Vagina (tissue), 2 donors: ENCODE measurements around the gene TGM1. TPM values are rescaled to one million over a fixed set of nuclear protein-coding genes. Genes with fewer than 3 reads are reported as not detected.
"Not testable (repeated sequence)": the region's sequence is repeated elsewhere in the genome, so short reads cannot be mapped to it uniquely, and the experiment has no call there.

ENCODE experiments used
- DNase-seq, 2 donors: peaks; one replicate each; pipeline ENCODE4 v3.0.0-alpha.2; 2017; ENCODE audit errors: extremely low spot score in 2 of 2
- H3K27ac ChIP-seq: fragments of 200-600 bp; sonication (generic); one replicate; pipeline ENCODE4 v1.5.1; 2019
- H3K27me3 ChIP-seq: fragments of 200-600 bp; sonication (generic); one replicate; pipeline ENCODE4 v1.5.1; 2019
- H3K36me3 ChIP-seq, 2 donors: fragments of 200-600 bp; sonication (generic); one replicate each; pipeline ENCODE4 v1.5.1; 2017 to 2019
- H3K4me1 ChIP-seq: fragments of 200-600 bp; sonication (generic); one replicate; pipeline ENCODE4 v1.5.1; 2019
- H3K4me3 ChIP-seq, 2 donors: fragments of 200-600 bp; sonication (generic); 1 replicate in 1 of 2; 2 replicates in 1 of 2; pipeline ENCODE4 v1.5.1; 2016 to 2019
- H3K9me3 ChIP-seq: fragments of 200-600 bp; sonication (generic); one replicate; pipeline ENCODE4 v1.5.1; 2019
- POLR2A ChIP-seq, 2 donors: fragments of 450-650 bp; IDR thresholded peaks; one replicate each; pipeline ENCODE4 v1.6.1; 2017; ENCODE audit warnings: antibody characterized with exemption in 2 of 2, mild to moderate bottlenecking in 2 of 2, moderate library complexity in 2 of 2
- POLR2AphosphoS5 ChIP-seq, 2 donors: sonication (generic); formaldehyde crosslinking; IDR thresholded peaks; one replicate each; pipeline ENCODE4 v1.9.0; 2017; ENCODE audit warnings: antibody characterized with exemption in 2 of 2, mild to moderate bottlenecking in 2 of 2, low read depth in 1 of 2; ENCODE audit not compliant: insufficient read depth in 1 of 2
- intact Hi-C: fragments of 100-400 bp; cut with DNase I; formaldehyde crosslinking; loops from one replicate; pipeline ENCODE4 v1.15.1; 2023
- small RNA-seq: library from RNA; depleted of rRNA; stranded (forward); fragments of <200 nt; gene quantifications from one replicate; pipeline ENCODE3, GENCODE V24; 2016
- total RNA-seq: library from RNA; depleted of rRNA; stranded (reverse); fragments of >200 nt; gene quantifications from one replicate; pipeline ENCODE4 v1.2.3, GENCODE V29; 2016
- TF ChIP-seq, protein P1 (sequence below), 3 experiments: fragments of 450-650 bp in 2 of 3; fragments of 200-600 bp in 1 of 3; sonication (generic) in 1 of 3; IDR thresholded peaks; one replicate each; pipeline ENCODE4 v1.5.1; 2017 to 2019; ENCODE audit warnings: antibody characterized with exemption in 3 of 3, mild to moderate bottlenecking in 2 of 3, moderate library complexity in 2 of 3

TGM1 gene
- total RNA-seq, 1 donor from 2014 or later = 269 TPM

DNA sequence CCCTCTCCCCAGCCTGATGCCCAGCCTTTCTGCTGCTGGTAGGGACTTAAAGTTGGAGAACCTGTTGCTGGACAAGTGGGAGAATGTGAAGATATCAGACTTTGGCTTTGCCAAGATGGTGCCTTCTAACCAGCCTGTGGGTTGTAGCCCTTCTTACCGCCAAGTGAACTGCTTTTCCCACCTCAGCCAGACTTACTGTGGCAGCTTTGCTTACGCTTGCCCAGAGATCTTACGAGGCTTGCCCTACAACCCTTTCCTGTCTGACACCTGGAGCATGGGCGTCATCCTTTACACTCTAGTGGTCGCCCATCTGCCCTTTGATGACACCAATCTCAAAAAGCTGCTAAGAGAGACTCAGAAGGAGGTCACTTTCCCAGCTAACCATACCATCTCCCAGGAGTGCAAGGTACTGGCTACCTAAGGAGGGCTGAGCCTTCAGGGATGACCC, 55.8 kb downstream of the TGM1 start:
- TF ChIP-seq POLR2AphosphoS5 (IDR thresholded peaks at IDR 0.05; ENCODE audit: insufficient read depth in 1 of 2, low read depth in 1 of 2) (no peak), POLR2A (IDR thresholded peaks at IDR 0.05) (no peak)
- TF ChIP-seq, protein P1, sequence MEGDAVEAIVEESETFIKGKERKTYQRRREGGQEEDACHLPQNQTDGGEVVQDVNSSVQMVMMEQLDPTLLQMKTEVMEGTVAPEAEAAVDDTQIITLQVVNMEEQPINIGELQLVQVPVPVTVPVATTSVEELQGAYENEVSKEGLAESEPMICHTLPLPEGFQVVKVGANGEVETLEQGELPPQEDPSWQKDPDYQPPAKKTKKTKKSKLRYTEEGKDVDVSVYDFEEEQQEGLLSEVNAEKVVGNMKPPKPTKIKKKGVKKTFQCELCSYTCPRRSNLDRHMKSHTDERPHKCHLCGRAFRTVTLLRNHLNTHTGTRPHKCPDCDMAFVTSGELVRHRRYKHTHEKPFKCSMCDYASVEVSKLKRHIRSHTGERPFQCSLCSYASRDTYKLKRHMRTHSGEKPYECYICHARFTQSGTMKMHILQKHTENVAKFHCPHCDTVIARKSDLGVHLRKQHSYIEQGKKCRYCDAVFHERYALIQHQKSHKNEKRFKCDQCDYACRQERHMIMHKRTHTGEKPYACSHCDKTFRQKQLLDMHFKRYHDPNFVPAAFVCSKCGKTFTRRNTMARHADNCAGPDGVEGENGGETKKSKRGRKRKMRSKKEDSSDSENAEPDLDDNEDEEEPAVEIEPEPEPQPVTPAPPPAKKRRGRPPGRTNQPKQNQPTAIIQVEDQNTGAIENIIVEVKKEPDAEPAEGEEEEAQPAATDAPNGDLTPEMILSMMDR (IDR thresholded peaks at IDR 0.05) = no peak
- H3K9me3 ChIP-seq = no peaks in the 10 kb centered on the region
- no peak for DNase-seq
- intact Hi-C loops = no loop called here
- no peak overlapping the region for H3K27ac ChIP-seq
- H3K27me3 ChIP-seq = no peaks in the 10 kb centered on the region
- no peak overlapping the region for H3K4me3 ChIP-seq
- peaks cover 17% of the 10 kb centered on the region for H3K4me1 ChIP-seq
- peaks cover 4 to 26% of the 10 kb centered on the region in 2 donors for H3K36me3 ChIP-seq

DNA sequence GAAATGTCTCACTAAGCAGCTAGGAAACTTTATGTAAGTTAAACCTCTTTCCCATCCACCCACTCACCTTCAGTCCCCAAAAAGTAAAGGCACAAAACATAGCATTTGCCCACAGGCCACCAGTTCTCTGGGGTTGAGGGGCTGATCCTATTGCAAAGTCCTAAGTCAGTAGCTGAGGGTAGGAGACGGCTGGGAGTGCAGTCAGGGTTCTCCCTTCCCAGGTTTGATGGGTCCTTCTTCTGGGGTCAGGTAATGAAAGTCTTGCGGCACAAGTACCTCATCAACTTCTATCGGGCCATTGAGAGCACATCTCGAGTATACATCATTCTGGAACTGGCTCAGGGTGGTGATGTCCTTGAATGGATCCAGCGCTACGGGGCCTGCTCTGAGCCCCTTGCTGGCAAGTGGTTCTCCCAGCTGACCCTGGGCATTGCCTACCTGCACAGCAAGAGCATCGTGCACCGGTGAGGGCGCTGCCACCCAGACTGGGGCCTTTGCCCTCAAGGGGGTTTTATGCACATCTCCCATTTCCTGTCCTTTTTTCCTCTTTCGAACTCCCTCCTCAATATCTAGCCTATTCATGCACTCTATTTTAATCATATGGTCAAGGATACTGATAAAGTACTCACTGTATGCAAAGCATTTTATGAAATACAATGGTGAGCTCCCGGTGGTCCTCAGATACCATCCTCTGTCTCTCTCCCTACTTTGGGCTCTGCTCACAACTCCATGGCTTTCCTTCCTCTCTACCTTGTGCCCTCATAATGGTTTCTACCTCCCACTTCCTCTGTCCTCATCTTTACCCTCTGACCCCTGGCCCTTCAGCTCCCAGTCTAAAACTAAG, 56.5 kb downstream of the TGM1 start:
- H3K4me1 ChIP-seq = peaks cover 10% of the 10 kb centered on the region
- no peaks in the 10 kb centered on the region for H3K9me3 ChIP-seq
- H3K4me3 ChIP-seq = no peak overlapping the region
- H3K27ac ChIP-seq = no peak overlapping the region
- no peak for TF ChIP-seq POLR2A (IDR thresholded peaks at IDR 0.05)
- no peak for TF ChIP-seq POLR2AphosphoS5 (IDR thresholded peaks at IDR 0.05; ENCODE audit: insufficient read depth in 1 of 2, low read depth in 1 of 2)
- TF ChIP-seq, protein P1 (IDR thresholded peaks at IDR 0.05) = no peak
- H3K36me3 ChIP-seq = peaks cover 4 to 28% of the 10 kb centered on the region in 2 donors
- no peaks in the 10 kb centered on the region for H3K27me3 ChIP-seq
- intact Hi-C loops = no loop called here
- no peak for DNase-seq

DNA sequence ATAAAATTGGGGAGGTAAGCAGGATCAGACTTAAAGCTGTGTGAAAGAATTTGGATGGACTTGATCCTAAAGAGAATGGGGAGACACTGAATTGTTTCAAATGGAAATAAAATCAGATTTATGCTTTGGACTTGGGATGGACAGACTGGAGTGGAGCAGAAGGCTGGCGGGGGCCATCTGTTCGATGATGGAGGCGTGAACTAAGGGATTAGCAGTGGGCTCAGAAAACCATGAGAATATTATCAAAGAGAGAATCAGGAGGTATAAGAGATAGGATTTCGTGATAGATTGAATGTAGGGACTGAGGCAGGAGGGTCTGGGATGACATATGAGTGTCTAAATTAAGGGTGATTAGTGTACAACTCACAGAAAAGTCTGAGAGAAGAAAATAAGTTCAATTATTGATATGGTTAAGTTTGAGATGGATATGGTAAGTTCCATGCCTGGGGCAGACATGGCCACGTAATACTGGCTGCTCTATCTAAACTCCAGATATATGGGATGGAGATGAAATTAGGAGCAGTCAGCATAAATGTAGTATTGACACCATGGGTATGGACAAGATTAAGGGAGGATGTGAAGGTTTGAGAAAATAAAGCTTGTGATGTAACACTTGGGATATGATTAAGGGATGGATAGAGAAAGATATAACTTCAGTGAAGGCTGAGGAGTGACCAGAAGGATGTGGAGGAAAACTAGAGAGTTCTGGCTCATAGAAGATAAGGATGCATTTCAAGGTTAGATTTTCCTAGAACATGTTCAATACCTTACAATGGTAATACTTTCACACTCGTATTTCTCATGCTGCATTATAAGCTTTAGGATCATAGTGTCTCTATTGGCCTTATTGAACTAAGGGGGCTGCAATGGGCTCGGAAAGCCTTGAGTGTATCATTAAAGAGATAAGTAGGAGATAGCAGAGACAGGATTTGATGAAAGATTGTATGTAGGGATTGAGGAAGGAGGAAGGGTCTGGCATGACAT, 58.5 kb downstream of the TGM1 start:
- H3K27ac ChIP-seq = no peak overlapping the region
- no peaks in the 10 kb centered on the region for H3K27me3 ChIP-seq
- intact Hi-C loops = no loop called here
- no peaks in the 10 kb centered on the region for H3K9me3 ChIP-seq
- peaks cover 4 to 18% of the 10 kb centered on the region in 2 donors for H3K36me3 ChIP-seq
- no peaks in the 10 kb centered on the region for H3K4me1 ChIP-seq
- no peak for TF ChIP-seq POLR2A (IDR thresholded peaks at IDR 0.05)
- TF ChIP-seq, protein P1 (IDR thresholded peaks at IDR 0.05) = no peak
- no peak for TF ChIP-seq POLR2AphosphoS5 (IDR thresholded peaks at IDR 0.05; ENCODE audit: insufficient read depth in 1 of 2, low read depth in 1 of 2)
- H3K4me3 ChIP-seq = no peak overlapping the region
- no peak for DNase-seq

DNA sequence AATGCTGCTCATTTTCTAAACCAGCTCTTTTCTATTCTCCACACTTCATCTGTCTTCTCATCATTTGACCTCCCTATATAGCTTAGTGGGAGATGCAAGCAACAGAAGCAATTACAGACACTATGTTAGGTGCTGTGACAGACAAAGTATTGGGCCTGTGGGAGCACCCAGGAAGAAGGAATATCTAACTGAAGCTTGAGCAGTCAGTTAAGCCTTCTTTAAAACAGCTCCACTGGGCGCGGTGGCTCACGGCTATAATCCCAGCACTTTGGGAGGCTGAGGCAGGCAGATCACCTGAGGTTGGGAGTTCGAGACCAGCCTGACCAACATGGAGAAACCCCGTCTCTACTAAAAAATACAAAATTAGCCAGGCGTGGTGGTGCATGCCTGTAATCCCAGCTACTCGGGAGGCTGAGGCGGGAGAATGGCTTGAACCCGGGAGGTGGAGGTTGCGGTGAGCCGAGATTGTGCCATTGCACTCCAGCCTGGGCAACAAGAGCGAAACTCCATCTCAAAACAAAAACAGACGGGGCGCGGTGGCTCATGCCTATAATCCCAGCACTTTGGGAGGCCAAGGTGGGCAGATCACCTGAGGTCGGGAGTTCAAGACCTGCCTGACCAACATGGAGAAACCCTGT, 59.6 kb downstream of the TGM1 start:
- H3K27ac ChIP-seq, DNase-seq, H3K4me3 ChIP-seq, intact Hi-C loops, H3K9me3 ChIP-seq, H3K4me1 ChIP-seq, H3K27me3 ChIP-seq: not testable (repeated sequence)
- peaks cover 0 to 14% of the 10 kb centered on the region in 2 donors for H3K36me3 ChIP-seq

DNA sequence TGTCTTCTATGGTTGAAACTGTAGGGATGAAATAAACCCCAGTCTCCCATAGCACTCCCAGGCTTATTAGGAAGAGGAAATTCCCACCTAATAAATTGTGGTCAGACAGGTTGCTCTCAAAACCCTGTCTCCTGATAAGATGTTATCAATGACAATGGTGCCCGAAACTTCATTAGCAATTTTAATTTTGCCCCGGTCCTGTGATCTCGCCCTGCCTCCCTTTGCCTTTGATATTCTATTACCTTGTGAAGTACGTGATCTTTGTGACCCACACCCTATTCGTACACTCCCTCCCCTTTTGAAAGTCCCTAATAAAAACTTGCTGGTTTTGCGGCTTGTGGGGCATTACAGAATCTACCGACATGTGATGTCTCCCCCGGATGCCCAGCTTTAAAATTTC, 60.4 kb downstream of the TGM1 start:
- H3K4me3 ChIP-seq, intact Hi-C loops, H3K27ac ChIP-seq, H3K27me3 ChIP-seq, H3K9me3 ChIP-seq, H3K4me1 ChIP-seq, DNase-seq: not testable (repeated sequence)
- H3K36me3 ChIP-seq = peaks cover 0 to 14% of the 10 kb centered on the region in 2 donors

Small RNA genes within 50 kb of the gene (small RNA-seq; reads per million reads assigned to genes)
- gene CHMP4A (not detected), gene MDP1 (not detected)

Other genes with a start within 250 kb of the TGM1 start
- 1.2 TPM for gene CARMIL3, start 211.2 kb downstream of the TGM1 start, total RNA-seq
- gene CPNE6, start 191.6 kb downstream of the TGM1 start, total RNA-seq = not detected
- 18.7 TPM for gene PCK2, start 168.9 kb downstream of the TGM1 start, total RNA-seq
- gene DCAF11, start 148.4 kb downstream of the TGM1 start, total RNA-seq = 75.6 TPM
- 1.2 TPM for gene NRL, start 148.2 kb downstream of the TGM1 start, total RNA-seq
- gene FITM1, start 132.5 kb downstream of the TGM1 start, total RNA-seq = not detected
- 118 TPM for gene PSME1, start 127.0 kb downstream of the TGM1 start, total RNA-seq
- gene EMC9, start 121.6 kb downstream of the TGM1 start, total RNA-seq = 23.8 TPM
- 131 TPM for gene PSME2, start 116.6 kb downstream of the TGM1 start, total RNA-seq
- gene RNF31, start 115.7 kb downstream of the TGM1 start, total RNA-seq = 87.9 TPM
- gene IRF9, start 101.9 kb downstream of the TGM1 start, total RNA-seq = 55.0 TPM
- 5.9 TPM for gene REC8, start 91.1 kb downstream of the TGM1 start, total RNA-seq
- 28.5 TPM for gene IPO4, start 74.4 kb downstream of the TGM1 start, total RNA-seq
- 37.3 TPM for gene TM9SF1, start 67.7 kb downstream of the TGM1 start, total RNA-seq
- gene TSSK4, start 57.5 kb downstream of the TGM1 start, total RNA-seq = 0.74 TPM
- gene CHMP4A, start 49.7 kb downstream of the TGM1 start, total RNA-seq = 37.6 TPM
- 32.7 TPM for gene MDP1, start 47.1 kb downstream of the TGM1 start, total RNA-seq
- 140 TPM for gene NEDD8, start 30.8 kb downstream of the TGM1 start, total RNA-seq
- gene GMPR2, start 30.2 kb downstream of the TGM1 start, total RNA-seq = 35.6 TPM
- gene TINF2, start 20.6 kb downstream of the TGM1 start, total RNA-seq = 64.1 TPM
- 43.5 TPM for gene RABGGTA, start 8.4 kb upstream of the TGM1 start, total RNA-seq
- 84.2 TPM for gene DHRS1, start 36.6 kb upstream of the TGM1 start, total RNA-seq
- gene NOP9, start 36.7 kb upstream of the TGM1 start, total RNA-seq = 13.8 TPM
- gene CIDEB, start 44.8 kb upstream of the TGM1 start, total RNA-seq = 16.0 TPM
- 66.5 TPM for gene LTB4R2, start 47.0 kb upstream of the TGM1 start, total RNA-seq
- 35.1 TPM for gene LTB4R, start 48.3 kb upstream of the TGM1 start, total RNA-seq
- gene ADCY4, start 71.9 kb upstream of the TGM1 start, total RNA-seq = 32.7 TPM
- 10.1 TPM for gene RIPK3, start 76.8 kb upstream of the TGM1 start, total RNA-seq
- gene NFATC4, start 105.0 kb upstream of the TGM1 start, total RNA-seq = 47.9 TPM
- gene NYNRIN, start 135.8 kb upstream of the TGM1 start, total RNA-seq = 14.7 TPM
- gene CBLN3, start 166.5 kb upstream of the TGM1 start, total RNA-seq = 1.7 TPM
- 41.7 TPM for gene KHNYN, start 166.8 kb upstream of the TGM1 start, total RNA-seq
- gene SDR39U1, start 179.6 kb upstream of the TGM1 start, total RNA-seq = 43.2 TPM
- gene CMA1, start 245.1 kb upstream of the TGM1 start, total RNA-seq = not detected